GM21423 (cell line): ENCODE data around the gene FOXRED2.
"Not testable (repeated sequence)": the region's sequence is repeated elsewhere in the genome, so short reads cannot be mapped to it uniquely, and the experiment has no call there.

Experiments
- ATAC-seq: cut with Tn5 transposase; IDR thresholded peaks from one replicate; pipeline ENCODE4 v1.9.1; 2021; ENCODE audit warnings: mild to moderate bottlenecking, moderate library complexity; ENCODE audit not compliant: unreplicated experiment

FOXRED2 gene

DNA sequence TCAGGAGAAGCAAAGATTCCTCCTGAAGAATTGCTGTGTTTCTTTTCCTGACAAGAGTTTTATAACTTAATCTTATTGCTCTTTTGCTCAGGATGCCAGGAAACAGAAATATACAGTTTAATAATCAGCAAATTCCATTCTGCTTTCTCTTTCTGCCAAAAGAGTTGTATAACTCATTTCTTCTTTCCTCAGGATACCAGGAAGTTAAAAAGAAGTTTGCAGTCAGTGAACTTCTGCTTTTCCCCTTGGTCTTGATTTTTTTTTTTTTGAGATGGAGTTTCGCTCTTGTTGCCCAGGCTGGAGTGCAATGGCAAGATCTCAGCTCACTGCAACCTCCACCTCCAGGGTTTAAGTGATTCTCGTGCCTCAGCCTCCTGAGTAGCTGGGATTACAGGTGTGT lies 13.1 kb upstream of the FOXRED2 start:
- not testable (repeated sequence) for ATAC-seq

DNA sequence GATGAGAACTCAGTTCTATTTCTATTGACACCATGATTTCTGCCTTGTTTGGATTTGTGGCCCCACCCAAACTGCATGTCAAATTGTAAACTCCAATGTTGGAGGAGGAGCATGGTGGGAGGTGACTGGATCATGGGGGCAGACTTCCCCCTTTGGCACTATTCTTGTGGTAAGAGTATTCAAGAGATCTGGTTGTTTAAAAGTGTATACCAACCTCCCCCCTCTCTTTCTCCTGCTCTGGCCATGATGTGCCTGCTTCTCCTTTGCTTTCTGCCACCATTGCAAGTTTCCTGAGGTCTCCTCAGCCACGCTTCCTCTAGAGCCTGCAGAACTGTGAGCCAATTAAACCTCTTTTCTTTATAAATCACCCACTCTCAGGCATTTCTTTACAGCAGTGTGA lies 7.9 kb upstream of the FOXRED2 start:
- no peak for ATAC-seq

DNA sequence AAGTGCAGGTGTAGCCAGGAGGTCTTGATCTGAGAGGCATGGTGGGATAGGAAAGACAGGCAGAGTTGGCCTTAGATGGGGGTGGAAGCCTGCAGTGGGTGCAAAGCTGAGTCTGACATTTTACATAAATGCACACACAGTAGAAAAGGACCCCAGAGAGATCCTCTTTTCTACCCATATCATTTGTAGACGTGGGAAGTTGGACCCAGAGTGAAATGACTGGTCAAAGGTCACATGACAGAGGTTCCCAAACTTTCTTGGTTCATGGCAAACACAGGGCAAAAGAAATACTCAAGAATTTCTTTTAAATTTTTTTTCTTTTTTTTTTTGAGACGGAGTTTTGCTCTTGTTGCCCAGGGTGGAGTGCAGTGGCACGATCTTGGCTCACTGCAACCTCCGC lies 6.2 kb upstream of the FOXRED2 start:
- ATAC-seq = no peak

DNA sequence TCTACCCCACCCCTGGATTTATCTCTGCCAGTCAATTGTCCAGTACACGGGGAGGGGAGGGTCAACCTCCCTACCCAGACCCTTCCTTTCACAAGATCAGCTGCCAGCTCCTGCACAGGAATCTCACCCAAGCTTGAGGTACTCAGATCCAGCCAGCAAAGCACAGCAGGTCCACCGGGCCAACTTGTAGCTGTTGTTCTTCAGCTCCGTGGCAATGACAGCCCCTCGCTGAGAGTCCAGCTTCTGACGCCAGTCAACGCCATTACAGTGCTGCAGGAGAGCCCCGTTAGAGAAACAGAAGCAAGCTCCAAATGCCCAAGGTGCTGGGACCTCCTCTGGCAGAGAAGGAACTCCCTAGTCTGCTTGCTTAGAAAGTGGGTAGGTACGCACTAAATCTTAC lies 5.5 kb upstream of the FOXRED2 start:
- no peak for ATAC-seq

DNA sequence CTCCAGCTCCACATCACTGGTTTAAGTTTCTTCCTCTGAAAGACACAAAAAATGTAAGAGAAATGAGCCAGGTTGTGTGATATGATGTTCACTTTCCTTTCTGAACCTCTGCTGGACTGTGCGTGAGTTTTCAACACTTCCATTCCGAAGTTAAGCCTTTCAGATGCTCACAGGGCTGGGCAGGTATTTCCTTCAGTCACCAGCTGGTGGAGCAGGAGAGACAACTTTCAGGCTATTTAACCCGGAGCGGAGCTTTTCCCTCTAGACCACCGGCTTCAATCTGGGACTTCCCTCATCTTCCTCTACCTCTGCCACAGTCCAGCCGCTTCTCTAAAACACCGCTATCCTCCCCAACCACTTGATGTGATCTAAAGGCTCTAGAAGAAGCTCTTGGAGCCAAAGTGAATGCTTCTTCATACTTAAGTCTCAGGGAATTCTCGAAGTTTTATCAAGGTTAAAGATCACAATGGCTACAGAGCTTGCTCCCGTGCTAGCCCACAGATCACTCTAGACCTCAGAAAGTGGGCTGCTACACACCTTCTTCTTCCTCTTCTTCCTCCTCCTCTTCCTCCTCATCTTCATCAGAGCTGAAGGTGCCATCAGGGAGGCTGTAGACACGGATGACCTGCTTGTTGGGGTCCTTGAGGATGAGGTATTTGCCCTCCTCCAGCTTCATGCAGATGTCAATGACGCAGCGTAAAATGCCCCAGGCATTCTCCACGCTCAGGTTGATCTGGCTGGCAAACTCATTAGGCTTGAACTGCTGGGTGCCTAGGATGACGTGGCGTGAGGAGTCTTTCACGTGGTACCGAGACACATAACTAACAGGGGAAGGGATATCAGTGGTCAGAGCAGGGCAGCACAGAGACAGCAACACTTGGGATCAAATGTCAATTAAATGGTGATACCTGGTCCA lies 4.4 kb upstream of the FOXRED2 start:
- ATAC-seq = no peak

DNA sequence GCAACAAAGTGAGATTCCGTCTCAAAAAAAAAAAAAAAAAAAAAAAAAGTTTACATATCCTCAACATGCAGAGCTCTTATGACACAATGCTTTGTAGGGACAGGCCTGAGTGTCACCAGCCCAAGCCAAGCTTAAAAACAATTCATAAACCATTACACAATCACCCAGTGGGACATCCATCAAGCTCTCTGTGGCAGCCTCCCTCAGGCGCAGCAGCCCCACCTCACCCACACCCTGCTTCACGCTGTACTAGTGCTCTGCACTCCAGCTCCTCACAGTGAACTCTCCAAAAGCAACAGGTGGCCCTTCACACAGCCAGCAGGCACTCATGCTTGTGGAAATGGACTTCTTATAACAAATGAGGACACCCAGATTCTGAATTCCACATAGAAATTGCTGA lies 3.5 kb upstream of the FOXRED2 start:
- ATAC-seq = no peak

DNA sequence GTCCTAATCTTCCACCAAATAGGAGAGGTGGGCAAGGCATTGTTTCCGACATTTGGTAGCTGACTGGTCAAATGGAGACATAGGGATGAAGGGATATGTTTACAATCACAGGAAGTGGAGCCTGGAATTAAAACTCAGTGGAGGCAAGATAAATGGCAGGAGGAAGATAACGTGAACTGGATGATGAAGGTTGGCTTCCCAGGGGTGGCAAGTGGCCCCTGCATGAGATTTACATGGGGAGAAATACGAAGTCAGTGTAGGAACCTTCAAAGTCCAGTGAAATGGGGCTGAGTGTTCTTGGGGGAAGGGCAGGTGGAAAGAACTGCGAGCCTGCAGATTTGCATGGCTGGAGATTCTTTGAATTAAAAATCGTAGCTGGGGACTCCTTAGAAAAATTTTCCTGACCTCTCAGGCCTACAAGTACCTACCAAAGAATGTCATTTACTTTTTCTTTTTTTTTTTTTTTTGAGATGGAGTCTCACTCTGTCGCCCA lies 724 bp upstream of the FOXRED2 start:
- no peak for ATAC-seq

DNA sequence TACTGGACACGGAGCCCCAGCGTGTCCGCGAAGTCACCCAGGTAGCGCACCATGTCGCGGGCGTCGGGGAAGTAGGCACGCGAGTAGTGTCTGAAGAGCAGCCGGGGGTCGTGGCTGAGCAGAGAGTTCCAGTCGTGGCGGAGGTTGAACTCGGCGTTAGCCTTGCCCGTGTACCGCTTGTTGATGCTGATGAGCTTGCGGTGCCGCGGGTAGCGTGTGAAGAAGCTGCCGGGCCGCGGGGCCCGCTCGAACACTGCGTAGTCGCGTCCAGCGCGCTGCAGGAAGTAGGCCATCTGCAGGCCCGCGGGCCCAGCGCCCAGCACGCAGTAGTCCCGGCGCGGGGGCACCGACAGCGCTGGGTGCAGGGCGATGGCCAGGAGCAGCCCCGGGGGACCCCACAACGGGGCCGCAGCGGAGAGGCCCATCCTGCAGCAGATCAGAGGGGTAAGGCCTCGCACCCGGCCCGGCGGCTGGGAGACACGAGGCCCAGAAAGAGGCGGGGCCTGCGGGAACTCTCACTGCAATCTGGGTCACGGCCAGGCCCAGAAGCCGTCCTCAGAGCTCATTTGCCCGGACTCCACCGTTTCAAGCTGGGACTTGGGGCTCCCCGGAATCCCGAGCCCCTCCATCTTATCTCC lies 723 bp downstream of the FOXRED2 start:
- no peak for ATAC-seq

DNA sequence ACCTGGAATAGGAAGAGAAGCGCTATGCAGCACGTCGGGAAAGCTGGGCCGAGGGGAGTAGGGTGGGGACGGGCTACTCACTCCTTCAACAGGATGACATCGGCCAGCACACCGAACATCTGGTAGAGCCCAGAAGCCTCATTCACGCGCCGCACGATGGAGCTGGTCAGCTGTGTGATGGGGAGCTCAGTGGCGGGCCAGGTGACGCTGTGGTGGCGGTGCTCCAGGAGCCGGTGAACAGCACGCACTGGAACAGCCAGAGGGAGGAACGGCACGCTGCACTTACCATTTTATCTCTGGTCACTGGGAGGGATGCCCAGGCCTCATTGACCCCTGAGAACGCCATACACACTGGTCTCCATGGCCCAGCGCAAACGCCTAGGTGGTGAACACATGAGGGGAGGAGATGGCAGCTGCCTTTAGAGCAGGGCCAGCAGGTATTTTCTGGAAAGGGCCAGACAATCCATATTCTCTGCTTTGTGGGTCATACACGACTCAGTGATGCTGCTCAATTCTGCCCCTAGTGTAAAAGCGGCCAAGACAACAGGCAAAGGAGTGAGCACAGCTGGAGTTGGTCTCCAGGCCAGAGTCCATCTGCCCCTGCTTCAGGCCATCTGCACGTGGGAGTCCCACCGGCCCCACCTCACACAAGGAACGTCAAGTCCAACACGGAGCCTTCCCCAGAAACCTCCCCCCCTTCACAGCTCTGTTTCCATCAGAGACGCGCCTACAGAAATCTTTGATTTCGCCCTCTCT lies 8.8 kb downstream of the FOXRED2 start:
- ATAC-seq = no peak

DNA sequence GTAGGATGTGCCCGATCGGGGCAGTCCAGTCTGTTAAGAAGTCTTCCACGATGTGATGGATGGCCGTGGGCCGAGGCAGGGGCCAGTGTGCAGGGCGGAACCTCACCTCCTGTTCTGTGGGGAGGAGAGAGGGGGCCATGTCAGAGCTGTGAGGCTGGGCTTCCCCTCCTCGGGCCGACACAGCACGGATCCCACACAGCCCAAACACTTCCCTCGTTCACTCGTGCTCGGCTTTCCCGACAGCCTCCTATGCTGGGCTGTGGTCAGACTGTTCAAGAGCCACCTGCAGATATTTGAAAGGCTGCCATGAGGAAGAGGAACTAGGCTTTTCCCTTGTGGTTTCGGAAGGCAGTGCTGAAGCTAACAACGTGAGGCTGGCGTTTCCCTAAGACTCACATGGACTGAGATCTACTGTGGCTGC lies 13.1 kb downstream of the FOXRED2 start:
- peak; percentile 60 for ATAC-seq

DNA sequence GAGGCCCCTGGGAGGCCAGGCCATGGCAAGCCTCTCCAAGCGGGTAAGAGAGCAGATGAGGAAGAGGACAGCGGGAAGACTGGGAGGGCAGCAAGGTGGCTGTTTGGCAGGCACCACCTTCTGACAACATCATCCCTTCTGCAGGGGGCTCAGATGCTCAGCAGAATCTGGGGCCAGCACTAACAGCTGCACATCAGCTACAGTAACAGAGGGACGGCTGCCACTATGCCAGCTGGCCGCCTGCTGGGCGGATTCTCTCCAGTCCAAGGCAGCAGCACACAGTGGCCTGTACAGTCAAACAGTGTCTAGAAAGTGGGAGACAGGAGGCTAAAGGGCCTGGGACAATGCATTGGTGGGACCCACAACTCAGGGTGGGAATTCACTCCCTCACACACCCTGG lies 14.7 kb downstream of the FOXRED2 start:
- ATAC-seq = no peak

DNA sequence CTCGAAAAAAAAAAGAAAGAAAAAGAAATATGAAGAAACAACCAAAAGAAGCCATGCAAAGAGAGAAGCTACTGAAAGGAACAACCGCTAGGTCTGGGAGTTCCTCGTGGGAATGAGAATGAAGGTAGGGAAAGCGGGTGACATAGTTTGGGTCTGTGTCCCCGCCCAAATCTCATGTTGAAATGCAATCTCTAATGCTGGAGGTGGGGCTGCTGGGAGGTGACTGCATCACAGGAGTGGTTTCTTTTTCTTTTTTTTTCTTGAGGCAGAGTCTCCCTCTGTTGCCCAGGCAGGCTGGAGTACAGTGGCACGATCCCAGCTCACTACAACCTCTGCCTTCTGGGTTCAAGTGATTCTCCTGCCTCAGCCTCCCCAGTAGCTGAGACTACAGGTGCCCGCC lies 15.7 kb downstream of the FOXRED2 start:
- no peak for ATAC-seq

DNA sequence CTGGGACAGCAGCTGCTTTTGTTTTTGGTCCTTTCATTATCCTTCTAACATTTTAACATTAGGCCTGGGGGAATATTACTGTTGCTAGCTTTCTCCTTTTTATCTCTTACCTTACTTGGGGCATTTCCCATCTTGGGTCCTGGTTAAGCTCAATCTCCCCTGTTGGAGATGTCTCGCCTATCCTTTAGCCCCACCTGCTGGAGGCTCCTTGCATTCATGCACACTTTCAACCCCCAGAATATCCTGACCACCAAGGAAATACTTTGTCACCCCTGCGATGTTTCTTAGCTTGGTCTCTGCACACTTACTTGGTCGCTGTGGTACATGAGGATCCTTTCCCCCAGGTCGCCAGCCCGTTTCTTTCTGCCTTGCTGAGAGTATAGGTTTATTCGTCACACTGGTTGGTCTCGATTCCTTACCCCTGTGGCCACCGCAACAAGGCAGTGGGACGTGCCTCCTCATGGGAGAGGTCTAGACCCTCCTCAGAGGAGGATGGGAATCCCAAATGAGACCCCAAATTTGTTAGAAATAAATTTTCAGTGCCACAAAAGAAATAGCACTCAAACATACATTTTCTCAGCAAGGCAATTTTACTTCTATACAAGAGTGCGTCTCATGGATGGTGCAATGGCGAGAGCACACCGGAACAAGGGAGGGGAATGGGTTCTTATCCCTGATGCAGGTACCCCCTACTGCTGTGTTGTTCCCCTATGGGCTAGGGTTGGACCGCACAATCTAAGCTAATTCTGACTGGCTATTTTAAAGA lies 20.0 kb downstream of the FOXRED2 start:
- no peak for ATAC-seq

DNA sequence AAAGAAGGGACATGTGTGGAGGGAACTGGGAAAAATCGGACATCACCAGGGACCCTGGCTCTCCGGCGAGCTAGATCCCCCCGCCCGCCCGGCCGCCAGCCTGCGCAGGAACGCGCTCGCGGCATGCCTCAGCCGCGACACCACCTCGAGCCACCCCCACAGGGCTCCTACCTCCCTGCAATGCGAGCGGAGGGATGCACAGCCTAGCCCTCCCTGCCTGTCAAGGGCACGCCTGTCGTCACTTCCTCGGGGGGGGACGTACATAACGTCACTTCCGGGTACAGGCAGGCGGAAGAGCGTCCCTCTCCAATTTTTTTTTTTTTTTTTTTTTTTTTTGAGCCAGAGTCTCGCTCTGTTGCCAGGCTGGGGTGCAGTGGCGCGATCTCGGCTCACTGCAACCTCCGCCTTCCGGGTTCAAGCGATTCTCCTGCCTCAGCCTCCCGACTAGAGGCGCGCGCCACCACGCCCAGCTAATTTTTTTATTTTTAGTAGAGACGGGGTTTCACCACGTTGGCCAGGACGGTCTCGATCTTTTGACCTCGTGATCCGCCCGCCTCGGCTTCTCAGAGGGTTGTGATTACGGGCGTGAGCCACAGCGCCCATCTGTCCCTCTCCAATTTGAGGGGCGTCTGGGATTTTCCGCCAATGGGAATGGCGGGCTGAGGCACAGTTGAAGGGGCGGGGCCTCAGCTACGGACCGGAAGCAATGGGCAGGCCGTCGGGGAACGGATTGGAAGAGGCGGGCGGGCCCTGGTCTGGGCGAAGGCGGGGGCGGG lies 25.3 kb downstream of the FOXRED2 start, which contains the start of gene TXN2:
TXN2 (minus strand) TSS at position 248 of the 776 bp plus-strand sequence. CDS start 803 bp downstream, outside the sequence.
- peak; percentile 81 for ATAC-seq

DNA sequence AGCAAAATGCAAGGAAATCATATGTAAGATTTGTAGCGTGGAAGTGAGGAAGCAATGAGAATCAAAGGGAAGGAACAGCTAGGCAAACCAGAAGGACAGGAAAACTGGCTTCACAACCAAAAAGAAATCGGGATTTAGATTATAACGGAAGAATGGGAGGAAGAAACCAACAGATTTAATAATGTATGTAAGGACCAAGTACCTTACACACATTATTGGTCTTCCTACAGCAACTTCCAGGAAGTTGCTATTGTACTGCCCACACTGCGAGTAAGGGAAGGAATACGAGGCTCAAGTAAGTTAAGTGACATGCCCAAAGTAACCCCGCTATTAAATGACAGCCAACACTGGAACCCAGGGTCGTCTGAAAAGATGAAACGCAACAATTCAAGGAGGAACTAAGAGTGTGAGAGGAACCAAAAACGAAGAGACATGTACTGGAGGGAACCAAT lies 25.9 kb downstream of the FOXRED2 start:
- ATAC-seq = no peak

DNA sequence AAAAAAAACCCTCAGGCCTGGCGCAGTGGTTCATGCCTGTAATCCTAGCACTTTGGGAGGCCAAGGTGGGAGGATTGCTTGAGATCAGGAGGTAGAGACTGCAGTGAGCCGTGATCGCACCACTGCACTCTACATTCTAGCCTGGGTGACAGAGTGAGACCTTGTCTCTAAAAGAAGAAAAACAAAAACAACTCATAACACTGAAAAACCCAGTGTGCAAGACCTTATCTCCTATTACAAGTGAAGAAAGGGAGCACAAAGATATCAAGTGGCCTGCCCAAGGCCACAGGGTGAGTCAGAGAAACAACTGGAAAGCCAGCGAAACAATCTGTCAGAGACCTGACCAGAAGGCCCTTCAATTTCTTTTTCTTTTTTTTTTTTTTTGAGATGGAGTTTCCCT lies 27.9 kb downstream of the FOXRED2 start:
- ATAC-seq = no peak

DNA sequence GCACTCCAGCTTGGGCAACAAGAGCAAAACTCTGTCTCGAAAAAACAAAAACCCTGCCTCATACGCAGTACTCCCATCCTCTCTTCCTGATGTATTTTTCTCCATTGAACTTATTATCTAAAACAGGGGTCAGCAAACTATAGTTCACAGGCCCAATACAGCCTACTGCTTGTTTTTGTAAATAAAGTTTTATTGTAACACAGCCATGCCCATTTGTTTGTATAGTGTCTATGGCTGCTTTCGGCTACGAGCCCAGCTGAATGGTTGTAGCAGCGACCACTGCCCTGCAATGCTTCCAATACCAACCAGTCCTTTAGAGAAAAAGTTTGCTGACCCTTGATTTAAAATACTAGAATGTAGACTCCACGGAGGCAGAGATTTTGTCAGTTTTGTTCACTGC lies 31.5 kb downstream of the FOXRED2 start:
- no peak for ATAC-seq

DNA sequence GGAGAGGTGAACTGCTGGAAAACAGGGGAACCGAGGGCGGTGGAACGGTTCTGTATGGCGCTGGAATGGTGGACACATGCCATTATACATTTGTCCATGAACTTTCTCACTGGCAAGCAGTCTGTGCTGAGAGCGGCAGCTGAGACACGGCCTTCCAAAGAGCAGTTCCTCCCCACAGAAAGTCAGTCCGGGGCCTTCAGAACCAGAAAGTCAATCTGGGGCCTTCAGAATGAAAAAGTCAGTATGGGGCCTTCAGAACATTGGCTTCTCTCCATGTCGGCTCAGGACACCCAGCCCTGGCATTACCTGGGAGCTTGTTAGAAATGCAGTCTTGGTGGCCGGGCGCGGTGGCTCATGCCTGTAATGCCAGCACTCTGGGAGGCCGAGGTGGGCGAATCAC lies 34.2 kb downstream of the FOXRED2 start:
- ATAC-seq = no peak

DNA sequence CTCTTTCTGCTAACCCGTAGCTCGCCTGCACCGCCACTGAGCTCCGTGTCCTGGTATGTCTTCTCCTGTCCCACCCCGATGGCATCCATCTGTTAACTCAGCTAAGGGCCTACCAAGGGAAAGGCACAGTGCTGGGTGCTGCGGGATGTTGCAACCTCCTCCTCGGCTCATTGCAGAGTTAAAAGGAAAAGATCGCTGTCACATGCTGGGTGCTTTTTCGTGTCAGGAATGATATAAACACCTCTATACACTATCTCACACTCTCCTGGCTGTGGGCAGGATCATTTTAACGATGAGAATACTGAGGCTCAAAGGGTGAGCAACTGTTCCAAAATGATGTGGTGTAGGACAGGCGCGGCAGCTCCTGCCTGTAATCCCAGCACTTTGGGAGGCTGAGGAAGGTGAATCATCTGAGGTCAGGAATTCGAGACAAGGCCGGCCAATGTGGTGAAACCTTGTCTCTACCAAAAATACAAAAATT lies 35.5 kb downstream of the FOXRED2 start:
- no peak for ATAC-seq

DNA sequence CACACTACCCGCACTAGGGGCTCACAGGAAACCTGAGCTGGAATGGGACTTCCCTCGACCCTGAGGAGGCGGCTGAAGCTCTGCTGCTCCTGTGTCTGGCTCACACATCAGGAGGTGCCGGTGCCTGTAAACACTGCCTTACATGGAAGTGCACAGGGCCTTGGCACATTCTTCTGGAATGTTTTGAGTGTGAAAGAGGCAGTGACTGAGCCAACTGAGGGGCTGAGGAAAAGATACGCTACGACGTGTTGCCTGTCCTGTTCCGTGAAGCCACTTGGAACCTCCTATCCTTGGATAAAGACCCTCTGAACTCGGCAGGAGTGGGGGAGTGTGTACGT lies 35.9 kb downstream of the FOXRED2 start:
- ATAC-seq = no peak
